HCT116 (cell line): ENCODE measurements around the gene ASIC3.

Source experiments
- CTCF ChIP-seq, 3 experiments: fragments of 200-600 bp in 1 of 3; sonication (generic) in 1 of 3; IDR thresholded peaks in 2 of 3; conservative IDR thresholded peaks in 1 of 3; 2 replicates each; pipeline ENCODE4 v1.5.1; 2012 to 2017; ENCODE audit warnings: low read depth in 2 of 3, low read length in 2 of 3, antibody characterized with exemption in 1 of 3, borderline replicate concordance in 1 of 3, control low read depth in 1 of 3, mild to moderate bottlenecking in 1 of 3, mixed read lengths in 1 of 3, mixed run types in 1 of 3, moderate library complexity in 1 of 3; ENCODE audit not compliant: insufficient read depth in 1 of 3
- ELF1 ChIP-seq: IDR thresholded peaks from 2 replicates; pipeline ENCODE4 v1.6.1; 2012; ENCODE audit warnings: low read depth, borderline replicate concordance
- EZH2 ChIP-seq: fragments of 200-600 bp; sonication (generic); IDR thresholded peaks from 2 replicates; pipeline ENCODE4 v1.6.1; 2017; ENCODE audit warnings: antibody characterized with exemption, mixed run types
- MAX ChIP-seq: IDR thresholded peaks from 2 replicates; pipeline ENCODE4 v1.6.1; 2012
- POLR2A ChIP-seq: IDR thresholded peaks from 2 replicates; pipeline ENCODE4 v1.7.0; 2011; ENCODE audit warnings: borderline replicate concordance; ENCODE audit not compliant: insufficient read depth, insufficient read length; ENCODE audit errors: extremely low read depth
- POLR2AphosphoS5 ChIP-seq: IDR thresholded peaks from 2 replicates; pipeline ENCODE4 v1.6.1; 2011; ENCODE audit warnings: mild to moderate bottlenecking, low read depth, low read length, moderate library complexity
- RAD21 ChIP-seq: IDR thresholded peaks from 2 replicates; pipeline ENCODE4 v1.6.1; 2012; ENCODE audit warnings: low read depth, mild to moderate bottlenecking
- SIN3A ChIP-seq: IDR thresholded peaks from 2 replicates; pipeline ENCODE4 v1.6.1; 2012; ENCODE audit warnings: low read depth
- SP1 ChIP-seq: IDR thresholded peaks from 2 replicates; pipeline ENCODE4 v1.6.1; 2012; ENCODE audit warnings: low read depth
- SRF ChIP-seq: IDR thresholded peaks from 2 replicates; pipeline ENCODE4 v1.6.1; 2012; ENCODE audit warnings: low read depth
- ZNF274 ChIP-seq: fragments of 200-500 bp; sonication (Bioruptor generic); IDR thresholded peaks from 2 replicates; pipeline ENCODE4 v1.6.1; 2014; ENCODE audit warnings: mild to moderate bottlenecking, low read depth, low read length, inconsistent platforms

GRCh38 chr7:151095123-151095797 is 46.9 kb downstream of the ASIC3 start:
- TF ChIP-seq ZNF274 (no peak), RAD21 (peak; percentile 26; the same call in 1 of the 2 replicates), CTCF (IDR thresholded peaks at IDR 0.05 in 2 of 3, conservative IDR thresholded peaks at IDR 0.05 in 1 of 3; ENCODE audit: borderline replicate concordance in 1 of 3, insufficient read depth in 1 of 3, low read depth in 2 of 3, low read length in 2 of 3) (0 out of 6 replicates have a peak, but pooled peaks of 1 of the 3 experiments have one; percentile 9), EZH2 (no peak), SP1 (no peak), ELF1 (no peak), SIN3A (no peak), SRF (no peak), POLR2AphosphoS5 (no peak), MAX (no peak), POLR2A (no peak)
